Upper lobe of right lung (tissue), 1 donor: ENCODE results near the gene VAV3. TPM values are rescaled to one million over a fixed set of nuclear protein-coding genes. Genes with fewer than 3 reads are reported as not detected.

ENCODE experiments used
- ATAC-seq: fragments of 200-7000 bp; cut with Tn5 transposase; one replicate; pipeline ENCODE4 v1.9.1; 2020; ENCODE audit warnings: mild to moderate bottlenecking, moderate library complexity
- DNase-seq: peaks from one replicate; pipeline ENCODE4 v3.0.0-alpha.2; 2020
- H3K27ac ChIP-seq: fragments of 200-600 bp; one replicate; pipeline ENCODE4 v1.8.0; 2022
- H3K27me3 ChIP-seq: fragments of 200-600 bp; one replicate; pipeline ENCODE4 v1.8.0; 2022; ENCODE audit warnings: mild to moderate bottlenecking
- H3K36me3 ChIP-seq: fragments of 200-600 bp; one replicate; pipeline ENCODE4 v1.8.0; 2022
- H3K4me1 ChIP-seq: fragments of 200-600 bp; one replicate; pipeline ENCODE4 v1.8.0; 2022
- H3K4me3 ChIP-seq: fragments of 200-600 bp; one replicate; pipeline ENCODE4 v1.8.0; 2022; ENCODE audit warnings: mild to moderate bottlenecking
- H3K9me3 ChIP-seq: fragments of 200-600 bp; one replicate; pipeline ENCODE4 v1.8.0; 2022
- CTCF ChIP-seq: fragments of 200-600 bp; IDR thresholded peaks from one replicate; pipeline ENCODE4 v1.8.0; 2022; ENCODE audit warnings: antibody characterized with exemption
- intact Hi-C: fragments of 100-400 bp; cut with DNase I; formaldehyde crosslinking; loops from one replicate; pipeline ENCODE4 v1.11.0; 2022
- total RNA-seq: library from RNA; stranded (reverse); fragmentation: NEBNext Ultra II Directional; extraction: Animal tissue kit (Norgen Biotek cat#: 25700); gene quantifications from one replicate; pipeline ENCODE4 v1.2.1, GENCODE V29; 2021
- donor health status: DM: no; HTN: yes; CAD: no; lungs with severe emphysema.

Gene VAV3
- total RNA-seq, 1 donor from 2014 or later, result 8.5 TPM

- H3K27me3 ChIP-seq, result no peaks in the 10 kb centered on the region
- no peak overlapping the region for H3K4me3 ChIP-seq
- DNase-seq, result no peak
- H3K9me3 ChIP-seq, result no peaks in the 10 kb centered on the region
- H3K4me1 ChIP-seq, result no peaks in the 10 kb centered on the region
- TF ChIP-seq CTCF, result no peak
- H3K27ac ChIP-seq, result no peak overlapping the region
- no peaks in the 10 kb centered on the region for H3K36me3 ChIP-seq
- ATAC-seq, result no peak
- intact Hi-C loops, result no loop called here
Observed at GRCh38 chr1:107626073-107626796, 338.7 kb downstream of the VAV3 start.

- Histone ChIP-seq H3K9me3 (no peaks in the 10 kb centered on the region), H3K27me3 (no peaks in the 10 kb centered on the region), H3K4me3 (no peak overlapping the region), H3K36me3 (no peaks in the 10 kb centered on the region), H3K4me1 (no peaks in the 10 kb centered on the region), H3K27ac (no peak overlapping the region)
- intact Hi-C loops, result no loop called here
- no peak for TF ChIP-seq CTCF
- ATAC-seq (no peak), DNase-seq (no peak)
Observed at GRCh38 chr1:107625405-107626029, 339.5 kb downstream of the VAV3 start.

GRCh38 chr1:107623431-107623830 lies 341.5 kb downstream of the VAV3 start:
- no peak for ATAC-seq
- no peak overlapping the region for H3K4me3 ChIP-seq
- no peak for DNase-seq
- H3K27me3 ChIP-seq, result no peaks in the 10 kb centered on the region
- no peaks in the 10 kb centered on the region for H3K36me3 ChIP-seq
- H3K9me3 ChIP-seq, result no peaks in the 10 kb centered on the region
- no peak for TF ChIP-seq CTCF
- intact Hi-C loops, result no loop called here
- no peak overlapping the region for H3K27ac ChIP-seq
- no peaks in the 10 kb centered on the region for H3K4me1 ChIP-seq

GRCh38 chr1:107622966-107623365 lies 342.0 kb downstream of the VAV3 start:
- DNase-seq (no peak), ATAC-seq (no peak)
- intact Hi-C loops, result no loop called here
- Histone ChIP-seq H3K4me3 (no peak overlapping the region), H3K4me1 (no peaks in the 10 kb centered on the region), H3K36me3 (no peaks in the 10 kb centered on the region), H3K9me3 (no peaks in the 10 kb centered on the region), H3K27ac (no peak overlapping the region), H3K27me3 (no peaks in the 10 kb centered on the region)
- TF ChIP-seq CTCF, result no peak

GRCh38 chr1:107622535-107622934 lies 342.4 kb downstream of the VAV3 start:
- no peaks in the 10 kb centered on the region for H3K4me1 ChIP-seq
- ATAC-seq (no peak), DNase-seq (no peak)
- H3K27ac ChIP-seq, result no peak overlapping the region
- no peak for TF ChIP-seq CTCF
- no peak overlapping the region for H3K4me3 ChIP-seq
- H3K27me3 ChIP-seq, result no peaks in the 10 kb centered on the region
- intact Hi-C loops, result no loop called here
- H3K36me3 ChIP-seq, result no peaks in the 10 kb centered on the region
- no peaks in the 10 kb centered on the region for H3K9me3 ChIP-seq
